Left kidney (tissue), 2 donors: Measurements from ENCODE around the gene PDE6B. TPM values are rescaled to one million over a fixed set of nuclear protein-coding genes. Genes with fewer than 3 reads are reported as not detected.
"Not testable (repeated sequence)": the region's sequence is repeated elsewhere in the genome, so short reads cannot be mapped to it uniquely, and the experiment has no call there.

ENCODE experiments used
- DNase-seq: peaks from one replicate; pipeline ENCODE4 v3.0.0-alpha.2; 2013
- polyA plus RNA-seq: library from polyadenylated mRNA; unstranded; fragments of 120-200 nt; gene quantifications from one replicate; pipeline ENCODE4 v1.2.1, GENCODE V29; 2013; ENCODE audit not compliant: insufficient read length

The PDE6B gene
- polyA plus RNA-seq, 1 donor, result 41.4 TPM

GRCh38 chr4:635851-636627 lies 10.7 kb downstream of the PDE6B start:
- no peak for DNase-seq

GRCh38 chr4:636628-637159 lies 11.3 kb downstream of the PDE6B start:
- no peak for DNase-seq

- DNase-seq, result no peak
These were observed 12.3 kb downstream of the PDE6B start for GRCh38 chr4:637536-638280.

GRCh38 chr4:642366-642765 lies 17.0 kb downstream of the PDE6B start:
- not testable (repeated sequence) for DNase-seq

GRCh38 chr4:646460-646859 lies 21.1 kb downstream of the PDE6B start:
- no peak for DNase-seq

GRCh38 chr4:647481-647880 lies 22.1 kb downstream of the PDE6B start:
- DNase-seq, result no peak

GRCh38 chr4:648579-649292 lies 23.4 kb downstream of the PDE6B start:
- DNase-seq, result peak; percentile 58

GRCh38 chr4:649293-649625 lies 23.9 kb downstream of the PDE6B start:
- DNase-seq, result no peak

GRCh38 chr4:649751-650310 lies 24.5 kb downstream of the PDE6B start:
- DNase-seq, result no peak

- DNase-seq, result no peak
These were observed 25.1 kb downstream of the PDE6B start for GRCh38 chr4:650461-650860.

- DNase-seq, result no peak
These were observed 25.8 kb downstream of the PDE6B start for GRCh38 chr4:650951-651883.

GRCh38 chr4:651884-652642 lies 26.7 kb downstream of the PDE6B start:
- DNase-seq, result no peak

- DNase-seq, result no peak
These were observed 27.9 kb downstream of the PDE6B start for GRCh38 chr4:653080-653821.

GRCh38 chr4:653831-654502 lies 28.6 kb downstream of the PDE6B start:
- no peak for DNase-seq

- DNase-seq, result no peak
These were observed 29.1 kb downstream of the PDE6B start for GRCh38 chr4:654503-654845.

- no peak for DNase-seq
These were observed 29.6 kb downstream of the PDE6B start for GRCh38 chr4:654871-655463.

GRCh38 chr4:655464-656151 lies 30.2 kb downstream of the PDE6B start:
- DNase-seq, result no peak
